ENCODE results near the gene MAGI2.
"Not testable (repeated sequence)": the region's sequence is repeated elsewhere in the genome, so short reads cannot be mapped to it uniquely, and the experiment has no call there.

MAGI2 gene

GRCh38 chr7:78523930-78524329 lies 929.5 kb downstream of the MAGI2 start:
- Mint-ChIP-seq H3K36me3 (no peaks in the 10 kb centered on the region), H3K4me3 (no peak overlapping the region), H3K9me3 (no peaks in the 10 kb centered on the region), H3K4me1 (no peaks in the 10 kb centered on the region), H3K27ac (no peak overlapping the region), H3K27me3 (no peaks in the 10 kb centered on the region)

- H3K9me3 Mint-ChIP-seq: peaks cover under 1% of the 10 kb centered on the region
- H3K4me1 Mint-ChIP-seq: no peaks in the 10 kb centered on the region
- H3K4me3 Mint-ChIP-seq: no peak overlapping the region
- H3K27ac Mint-ChIP-seq: no peak overlapping the region
- no peaks in the 10 kb centered on the region for H3K36me3 Mint-ChIP-seq
- no peaks in the 10 kb centered on the region for H3K27me3 Mint-ChIP-seq
Observed at GRCh38 chr7:78521961-78522360, 931.5 kb downstream of the MAGI2 start.

GRCh38 chr7:78516450-78516849 lies 937.0 kb downstream of the MAGI2 start:
- no peaks in the 10 kb centered on the region for H3K36me3 Mint-ChIP-seq
- H3K4me1 Mint-ChIP-seq: no peaks in the 10 kb centered on the region
- H3K9me3 Mint-ChIP-seq: peaks cover 6% of the 10 kb centered on the region
- no peak overlapping the region for H3K27ac Mint-ChIP-seq
- H3K27me3 Mint-ChIP-seq: no peaks in the 10 kb centered on the region
- no peak overlapping the region for H3K4me3 Mint-ChIP-seq

- Mint-ChIP-seq H3K27me3 (no peaks in the 10 kb centered on the region), H3K4me3 (no peak overlapping the region), H3K9me3 (peaks cover 6% of the 10 kb centered on the region), H3K36me3 (no peaks in the 10 kb centered on the region), H3K4me1 (no peaks in the 10 kb centered on the region), H3K27ac (no peak overlapping the region)
Observed at GRCh38 chr7:78514634-78515033, 938.8 kb downstream of the MAGI2 start.

GRCh38 chr7:78510580-78511188 lies 942.8 kb downstream of the MAGI2 start:
- peaks cover 2% of the 10 kb centered on the region for H3K27me3 Mint-ChIP-seq
- no peaks in the 10 kb centered on the region for H3K36me3 Mint-ChIP-seq
- no peak overlapping the region for H3K4me3 Mint-ChIP-seq
- H3K4me1 Mint-ChIP-seq: no peaks in the 10 kb centered on the region
- peaks cover 6% of the 10 kb centered on the region for H3K9me3 Mint-ChIP-seq
- no peak overlapping the region for H3K27ac Mint-ChIP-seq

- not testable (repeated sequence) for H3K4me3 Mint-ChIP-seq, H3K36me3 Mint-ChIP-seq, H3K4me1 Mint-ChIP-seq, H3K9me3 Mint-ChIP-seq, H3K27ac Mint-ChIP-seq, H3K27me3 Mint-ChIP-seq
Observed at GRCh38 chr7:78503301-78503700, 950.2 kb downstream of the MAGI2 start.

GRCh38 chr7:78501064-78501463 lies 952.4 kb downstream of the MAGI2 start:
- Mint-ChIP-seq H3K4me3 (no peak overlapping the region), H3K9me3 (peaks cover 7% of the 10 kb centered on the region), H3K36me3 (no peaks in the 10 kb centered on the region), H3K4me1 (no peaks in the 10 kb centered on the region), H3K27me3 (no peaks in the 10 kb centered on the region), H3K27ac (no peak overlapping the region)

- Mint-ChIP-seq H3K9me3 (no peaks in the 10 kb centered on the region), H3K36me3 (no peaks in the 10 kb centered on the region), H3K4me3 (no peak overlapping the region), H3K27ac (no peak overlapping the region), H3K27me3 (no peaks in the 10 kb centered on the region), H3K4me1 (no peaks in the 10 kb centered on the region)
Observed at GRCh38 chr7:78499971-78500370, 953.5 kb downstream of the MAGI2 start.

GRCh38 chr7:78499283-78499682 lies 954.2 kb downstream of the MAGI2 start:
- H3K4me1 Mint-ChIP-seq: no peaks in the 10 kb centered on the region
- no peaks in the 10 kb centered on the region for H3K27me3 Mint-ChIP-seq

GRCh38 chr7:78497728-78498427 lies 955.6 kb downstream of the MAGI2 start:
- Mint-ChIP-seq H3K4me3 (no peak overlapping the region), H3K9me3 (no peaks in the 10 kb centered on the region), H3K27me3 (no peaks in the 10 kb centered on the region), H3K4me1 (no peaks in the 10 kb centered on the region), H3K36me3 (no peaks in the 10 kb centered on the region), H3K27ac (no peak overlapping the region)

More at GRCh38 chr7:78499283-78499682, 954.2 kb downstream of the MAGI2 start:
- Mint-ChIP-seq H3K9me3 (no peaks in the 10 kb centered on the region), H3K27ac (no peak overlapping the region), H3K36me3 (no peaks in the 10 kb centered on the region), H3K4me3 (no peak overlapping the region)

- no peaks in the 10 kb centered on the region for H3K36me3 Mint-ChIP-seq
- no peaks in the 10 kb centered on the region for H3K4me1 Mint-ChIP-seq
- H3K27ac Mint-ChIP-seq: no peak overlapping the region
- H3K9me3 Mint-ChIP-seq: no peaks in the 10 kb centered on the region
- H3K4me3 Mint-ChIP-seq: no peak overlapping the region
- H3K27me3 Mint-ChIP-seq: no peaks in the 10 kb centered on the region
Observed at GRCh38 chr7:78496096-78496630, 957.3 kb downstream of the MAGI2 start.

GRCh38 chr7:78493401-78493800 lies 960.1 kb downstream of the MAGI2 start:
- no peaks in the 10 kb centered on the region for H3K36me3 Mint-ChIP-seq
- H3K27ac Mint-ChIP-seq: no peak overlapping the region
- no peak overlapping the region for H3K4me3 Mint-ChIP-seq
- no peaks in the 10 kb centered on the region for H3K4me1 Mint-ChIP-seq
- H3K9me3 Mint-ChIP-seq: no peaks in the 10 kb centered on the region
- H3K27me3 Mint-ChIP-seq: no peaks in the 10 kb centered on the region

GRCh38 chr7:78492146-78492545 lies 961.3 kb downstream of the MAGI2 start:
- H3K27me3 Mint-ChIP-seq: no peaks in the 10 kb centered on the region
- no peaks in the 10 kb centered on the region for H3K4me1 Mint-ChIP-seq
- no peak overlapping the region for H3K4me3 Mint-ChIP-seq
- H3K36me3 Mint-ChIP-seq: no peaks in the 10 kb centered on the region
- H3K27ac Mint-ChIP-seq: no peak overlapping the region
- no peaks in the 10 kb centered on the region for H3K9me3 Mint-ChIP-seq

GRCh38 chr7:78490524-78490923 lies 962.9 kb downstream of the MAGI2 start:
- Mint-ChIP-seq H3K27ac (no peak overlapping the region), H3K4me3 (no peak overlapping the region)

GRCh38 chr7:78489476-78490240 lies 963.8 kb downstream of the MAGI2 start:
- Mint-ChIP-seq H3K4me1 (no peaks in the 10 kb centered on the region), H3K36me3 (no peaks in the 10 kb centered on the region), H3K9me3 (no peaks in the 10 kb centered on the region), H3K27me3 (no peaks in the 10 kb centered on the region), H3K27ac (no peak overlapping the region), H3K4me3 (no peak overlapping the region)

More at GRCh38 chr7:78490524-78490923, 962.9 kb downstream of the MAGI2 start:
- Mint-ChIP-seq H3K36me3 (no peaks in the 10 kb centered on the region), H3K27me3 (no peaks in the 10 kb centered on the region), H3K4me1 (no peaks in the 10 kb centered on the region), H3K9me3 (no peaks in the 10 kb centered on the region)

- Mint-ChIP-seq H3K4me1 (no peaks in the 10 kb centered on the region), H3K4me3 (no peak overlapping the region), H3K36me3 (no peaks in the 10 kb centered on the region), H3K9me3 (no peaks in the 10 kb centered on the region), H3K27me3 (no peaks in the 10 kb centered on the region), H3K27ac (no peak overlapping the region)
Observed at GRCh38 chr7:78487464-78487863, 966.0 kb downstream of the MAGI2 start.

All from activated naive CD4-positive, alpha-beta T cell treated with anti-CD3 and anti-CD28 coated beads, Interleukin-2, amount 50 U/mL, for 24 hours (primary cell).